ENCODE measurements around the gene TRIP13. TPM values are rescaled to one million over a fixed set of nuclear protein-coding genes. Genes with fewer than 3 reads are reported as not detected.
"Not testable (repeated sequence)": the region's sequence is repeated elsewhere in the genome, so short reads cannot be mapped to it uniquely, and the experiment has no call there.

TRIP13 gene
- total RNA-seq, 2 donors from 2014 or later: 0.20 to 0.93 TPM

DNA sequence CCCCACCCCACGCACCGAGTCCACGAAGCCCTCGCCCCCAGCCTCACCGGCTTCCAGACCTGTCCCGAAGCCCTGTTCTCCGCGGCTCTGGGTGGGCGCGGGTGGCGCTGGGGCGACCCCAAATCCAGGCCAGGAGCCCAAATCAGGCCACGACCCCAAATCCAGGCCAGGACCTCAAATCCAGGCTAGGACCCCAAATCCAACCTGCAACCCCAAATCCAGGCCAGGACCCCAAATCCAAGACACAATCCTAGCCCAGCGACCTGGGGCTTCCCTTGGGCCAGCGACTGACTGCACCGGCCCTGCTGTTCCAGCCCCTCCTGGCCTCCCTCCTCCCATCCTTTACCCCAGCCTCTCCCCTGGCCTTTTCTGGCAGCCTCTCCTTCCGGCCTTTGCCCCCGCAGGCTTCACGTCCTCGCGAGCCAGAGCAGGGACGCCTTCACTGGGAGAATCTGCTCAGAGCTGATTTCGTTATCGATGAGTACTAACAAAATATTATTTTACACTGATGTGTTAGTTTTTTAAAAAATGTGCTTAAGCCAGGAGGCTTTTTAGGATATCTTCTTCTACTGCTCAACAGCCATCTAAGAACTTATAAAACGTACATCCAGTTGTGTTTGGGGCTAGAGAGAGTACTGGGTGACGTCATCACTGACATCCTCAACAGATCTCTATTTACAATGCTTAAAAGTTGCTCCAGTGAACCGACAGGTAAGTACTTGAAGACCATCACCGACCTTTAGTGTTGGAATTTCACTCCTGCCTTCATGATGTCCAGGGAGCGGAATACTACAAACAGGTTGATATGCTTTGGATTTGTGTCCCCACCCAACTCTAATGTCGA lies 34.7 kb downstream of the TRIP13 start:
- Histone ChIP-seq H3K9me3 (no peaks in the 10 kb centered on the region), H3K4me1 (peaks cover 0 to 11% of the 10 kb centered on the region in 2 donors), H3K36me3 (no peaks in the 10 kb centered on the region), H3K27me3 (no peaks in the 10 kb centered on the region), H3K27ac (no peak overlapping the region), H3K4me3 (peak overlapping the region; percentile 16 to 41)
- TF ChIP-seq, protein P1, sequence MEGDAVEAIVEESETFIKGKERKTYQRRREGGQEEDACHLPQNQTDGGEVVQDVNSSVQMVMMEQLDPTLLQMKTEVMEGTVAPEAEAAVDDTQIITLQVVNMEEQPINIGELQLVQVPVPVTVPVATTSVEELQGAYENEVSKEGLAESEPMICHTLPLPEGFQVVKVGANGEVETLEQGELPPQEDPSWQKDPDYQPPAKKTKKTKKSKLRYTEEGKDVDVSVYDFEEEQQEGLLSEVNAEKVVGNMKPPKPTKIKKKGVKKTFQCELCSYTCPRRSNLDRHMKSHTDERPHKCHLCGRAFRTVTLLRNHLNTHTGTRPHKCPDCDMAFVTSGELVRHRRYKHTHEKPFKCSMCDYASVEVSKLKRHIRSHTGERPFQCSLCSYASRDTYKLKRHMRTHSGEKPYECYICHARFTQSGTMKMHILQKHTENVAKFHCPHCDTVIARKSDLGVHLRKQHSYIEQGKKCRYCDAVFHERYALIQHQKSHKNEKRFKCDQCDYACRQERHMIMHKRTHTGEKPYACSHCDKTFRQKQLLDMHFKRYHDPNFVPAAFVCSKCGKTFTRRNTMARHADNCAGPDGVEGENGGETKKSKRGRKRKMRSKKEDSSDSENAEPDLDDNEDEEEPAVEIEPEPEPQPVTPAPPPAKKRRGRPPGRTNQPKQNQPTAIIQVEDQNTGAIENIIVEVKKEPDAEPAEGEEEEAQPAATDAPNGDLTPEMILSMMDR (IDR thresholded peaks at IDR 0.05): no peak
- DNase-seq (ENCODE audit: low spot score): no peak

GRCh38 chr5:929182-929581 lies 36.5 kb downstream of the TRIP13 start:
- H3K27ac ChIP-seq; DNase-seq (ENCODE audit: low spot score); H3K27me3 ChIP-seq; H3K4me3 ChIP-seq; H3K9me3 ChIP-seq; H3K36me3 ChIP-seq: not testable (repeated sequence)
- peaks cover 0 to 11% of the 10 kb centered on the region in 2 donors for H3K4me1 ChIP-seq

- TF ChIP-seq, protein P1 (IDR thresholded peaks at IDR 0.05): no peak
- H3K9me3 ChIP-seq: no peaks in the 10 kb centered on the region
Measured at GRCh38 chr5:929596-929995, 36.9 kb downstream of the TRIP13 start.

DNA sequence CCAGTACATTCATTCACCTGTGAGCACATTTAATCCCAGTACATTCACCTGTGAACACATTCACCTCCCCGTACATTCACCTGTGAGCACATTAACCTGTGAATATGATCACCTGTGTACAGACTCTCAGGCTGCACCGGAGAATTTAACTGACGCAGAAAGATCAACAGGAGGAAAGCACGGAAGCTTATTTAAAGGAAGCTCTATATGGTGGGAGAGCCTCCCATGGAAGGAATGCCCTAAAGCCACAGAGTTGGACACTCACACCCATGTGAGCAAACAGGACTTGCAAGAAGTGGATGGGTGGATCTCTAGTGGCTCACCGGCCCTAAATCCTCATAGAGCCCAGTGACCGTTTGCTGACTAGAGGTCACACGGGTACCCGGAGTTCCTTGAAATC lies 38.2 kb downstream of the TRIP13 start:
- DNase-seq (ENCODE audit: low spot score): no peak
- no peak overlapping the region for H3K27ac ChIP-seq
- no peak overlapping the region for H3K4me3 ChIP-seq
- H3K4me1 ChIP-seq: peaks cover 0 to 11% of the 10 kb centered on the region in 2 donors
- no peaks in the 10 kb centered on the region for H3K27me3 ChIP-seq
- TF ChIP-seq, protein P1 (IDR thresholded peaks at IDR 0.05): no peak
- H3K36me3 ChIP-seq: no peaks in the 10 kb centered on the region
- no peaks in the 10 kb centered on the region for H3K9me3 ChIP-seq

More at GRCh38 chr5:929596-929995, 36.9 kb downstream of the TRIP13 start:
- Histone ChIP-seq H3K27ac (no peak overlapping the region), H3K36me3 (no peaks in the 10 kb centered on the region), H3K27me3 (no peaks in the 10 kb centered on the region), H3K4me1 (peaks cover 0 to 11% of the 10 kb centered on the region in 2 donors), H3K4me3 (no peak overlapping the region)
- no peak for DNase-seq (ENCODE audit: low spot score)

DNA sequence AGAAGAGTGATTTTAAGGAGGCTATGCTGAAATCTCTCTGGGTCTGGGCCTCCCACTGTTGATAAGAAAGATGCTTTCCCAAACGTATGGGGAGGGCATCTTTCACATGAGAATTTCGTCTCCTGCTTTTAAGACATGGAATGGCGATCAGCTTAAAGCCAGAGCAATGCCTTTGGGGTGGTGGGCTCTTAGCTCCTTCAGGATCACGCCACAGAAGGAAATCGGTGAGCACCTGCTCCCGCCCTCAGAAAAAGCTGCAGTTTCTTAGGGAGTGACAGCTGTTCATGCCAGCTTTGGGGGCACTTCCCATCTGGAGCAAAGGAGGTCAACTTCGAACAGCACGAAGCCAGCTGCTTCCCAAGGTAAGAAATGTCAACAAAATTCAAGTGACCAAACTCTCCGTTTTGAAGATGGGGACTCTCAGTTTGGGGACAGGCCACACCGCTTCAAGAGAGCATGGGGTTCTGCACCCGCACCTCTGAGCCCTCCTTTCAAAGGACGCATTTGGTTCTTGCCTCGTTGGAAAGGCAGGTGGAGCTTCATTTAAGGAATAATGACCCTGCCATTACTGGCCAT lies 39.0 kb downstream of the TRIP13 start:
- Histone ChIP-seq H3K27me3 (no peaks in the 10 kb centered on the region), H3K4me3 (no peak overlapping the region), H3K36me3 (no peaks in the 10 kb centered on the region), H3K9me3 (no peaks in the 10 kb centered on the region), H3K27ac (peak overlapping the region in 1 of 2 donors; percentile 52), H3K4me1 (peaks cover 0 to 5% of the 10 kb centered on the region in 2 donors)
- TF ChIP-seq, protein P1 (IDR thresholded peaks at IDR 0.05): no peak
- DNase-seq (ENCODE audit: low spot score): no peak

GRCh38 chr5:932151-932627 lies 39.5 kb downstream of the TRIP13 start:
- no peaks in the 10 kb centered on the region for H3K4me1 ChIP-seq
- no peaks in the 10 kb centered on the region for H3K27me3 ChIP-seq
- DNase-seq (ENCODE audit: low spot score): no peak
- no peaks in the 10 kb centered on the region for H3K36me3 ChIP-seq
- no peaks in the 10 kb centered on the region for H3K9me3 ChIP-seq
- no peak overlapping the region for H3K4me3 ChIP-seq
- H3K27ac ChIP-seq: peak overlapping the region; percentile 26 to 52
- TF ChIP-seq, protein P1 (IDR thresholded peaks at IDR 0.05): no peak
